ENCODE measurements around the gene DYRK3.
A peak's percentile ranks its signal among the peaks of the same experiment; 100 is the strongest.

- TF ChIP-seq CTCF (IDR thresholded peaks at IDR 0.05) (peak in 1 of 2 donors; percentile 15), POLR2A (IDR thresholded peaks at IDR 0.05) (no peak), POLR2AphosphoS5 (IDR thresholded peaks at IDR 0.05) (no peak), EP300 (IDR thresholded peaks at IDR 0.05) (no peak)
These were observed 4.2 kb upstream of the DYRK3 start for GRCh38 chr1:206631085-206631509.
